ENCODE results near the gene IDUA. TPM values are rescaled to one million over a fixed set of nuclear protein-coding genes. Genes with fewer than 3 reads are reported as not detected.

Gene IDUA
- polyA plus RNA-seq, 1 donor (not counting 4 experiments of a cell fraction or from before 2014, with no cell fraction given): 1.2 TPM

- H3K79me2 ChIP-seq (ENCODE audit: control insufficient read depth, insufficient read depth, low read length): no peaks in the 10 kb centered on the region
- TF ChIP-seq CTCF (optimal IDR thresholded peaks at IDR 0.05 in 1 of 3, IDR thresholded peaks at IDR 0.05 in 1 of 3, conservative IDR thresholded peaks at IDR 0.05 in 1 of 3; ENCODE audit: extremely low read depth in 1 of 3, insufficient read depth in 2 of 3, low read length in 3 of 3) (no peak), EZH2 (IDR thresholded peaks at IDR 0.05; ENCODE audit: low read length) (no peak)
- DNase-seq (ENCODE audit: low read depth, low spot score): no peak
- no peak overlapping the region for H3K9ac ChIP-seq (ENCODE audit: control insufficient read depth, extremely low read depth, insufficient read depth, low read length)
- H3K9me1 ChIP-seq (ENCODE audit: control insufficient read depth, extremely low read depth, insufficient read depth, low read length): no peaks in the 10 kb centered on the region
- H3K27ac ChIP-seq (ENCODE audit: control insufficient read depth, insufficient read depth, low read length): no peak overlapping the region
- no peaks in the 10 kb centered on the region for H3K27me3 ChIP-seq (ENCODE audit: control insufficient read depth, extremely low read depth, insufficient read depth, low read length)
- H4K20me1 ChIP-seq (ENCODE audit: control insufficient read depth, extremely low read depth, insufficient read depth, low read length): peaks cover 2% of the 10 kb centered on the region
- dilution Hi-C loops (cut with MboI; ENCODE audit: extremely low pct_ligation_motif_present, low sequenced_read_pairs): no loop called here
- no peak overlapping the region for H2AFZ ChIP-seq (ENCODE audit: control insufficient read depth, low read length)
- H3K4me2 ChIP-seq (ENCODE audit: control insufficient read depth, extremely low read depth, insufficient read depth, low read depth, low read length): no peak overlapping the region
- H3K4me1 ChIP-seq (ENCODE audit: control insufficient read depth, extremely low read depth, insufficient read depth, low read length): no peaks in the 10 kb centered on the region
- no peaks in the 10 kb centered on the region for H3K9me3 ChIP-seq (ENCODE audit: control insufficient read depth, low read depth, low read length)
- FAIRE-seq: no peak
- no peaks in the 10 kb centered on the region for H3K36me3 ChIP-seq (ENCODE audit: control insufficient read depth in 2 of 2, extremely low read depth in 1 of 2, insufficient read depth in 2 of 2, low read length in 2 of 2)
- H3K4me3 ChIP-seq (ENCODE audit: control insufficient read depth in 2 of 3, extremely low read depth in 1 of 3, insufficient read depth in 2 of 3, low read depth in 1 of 3, low read length in 3 of 3): no peak overlapping the region
Measured at GRCh38 chr4:1017706-1018105, 30.9 kb downstream of the IDUA start.

- H3K9ac ChIP-seq (ENCODE audit: control insufficient read depth, extremely low read depth, insufficient read depth, low read length): no peak overlapping the region
- no peak overlapping the region for H3K4me3 ChIP-seq (ENCODE audit: control insufficient read depth in 2 of 3, extremely low read depth in 1 of 3, insufficient read depth in 2 of 3, low read depth in 1 of 3, low read length in 3 of 3)
- no peaks in the 10 kb centered on the region for H3K36me3 ChIP-seq (ENCODE audit: control insufficient read depth in 2 of 2, extremely low read depth in 1 of 2, insufficient read depth in 2 of 2, low read length in 2 of 2)
- TF ChIP-seq EZH2 (IDR thresholded peaks at IDR 0.05; ENCODE audit: low read length): no peak
- TF ChIP-seq CTCF (optimal IDR thresholded peaks at IDR 0.05 in 1 of 3, IDR thresholded peaks at IDR 0.05 in 1 of 3, conservative IDR thresholded peaks at IDR 0.05 in 1 of 3; ENCODE audit: extremely low read depth in 1 of 3, insufficient read depth in 2 of 3, low read length in 3 of 3): no peak
- no peak overlapping the region for H2AFZ ChIP-seq (ENCODE audit: control insufficient read depth, low read length)
- FAIRE-seq (no peak), DNase-seq (ENCODE audit: low read depth, low spot score) (no peak)
- H3K9me1 ChIP-seq (ENCODE audit: control insufficient read depth, extremely low read depth, insufficient read depth, low read length): no peaks in the 10 kb centered on the region
- no peaks in the 10 kb centered on the region for H3K4me1 ChIP-seq (ENCODE audit: control insufficient read depth, extremely low read depth, insufficient read depth, low read length)
- H3K27me3 ChIP-seq (ENCODE audit: control insufficient read depth, extremely low read depth, insufficient read depth, low read length): no peaks in the 10 kb centered on the region
- no peak overlapping the region for H3K27ac ChIP-seq (ENCODE audit: control insufficient read depth, insufficient read depth, low read length)
- H3K9me3 ChIP-seq (ENCODE audit: control insufficient read depth, low read depth, low read length): no peaks in the 10 kb centered on the region
- no peaks in the 10 kb centered on the region for H3K79me2 ChIP-seq (ENCODE audit: control insufficient read depth, insufficient read depth, low read length)
- dilution Hi-C loops (cut with MboI; ENCODE audit: extremely low pct_ligation_motif_present, low sequenced_read_pairs): no loop called here
- no peaks in the 10 kb centered on the region for H4K20me1 ChIP-seq (ENCODE audit: control insufficient read depth, extremely low read depth, insufficient read depth, low read length)
- H3K4me2 ChIP-seq (ENCODE audit: control insufficient read depth, extremely low read depth, insufficient read depth, low read depth, low read length): no peak overlapping the region
Measured at GRCh38 chr4:1018147-1019020, 31.5 kb downstream of the IDUA start.
